Liver (tissue), 9 donors: ENCODE measurements around the gene EBLN2. TPM values are rescaled to one million over a fixed set of nuclear protein-coding genes. Genes with fewer than 3 reads are reported as not detected.

ENCODE experiments used
- DNase-seq: peaks from one replicate; pipeline ENCODE4 v3.0.0-alpha.2; 2017; ENCODE audit warnings: low spot score
- H3K27ac ChIP-seq, 2 donors: one replicate each; pipeline ENCODE4 v1.7.0; 2013; ENCODE audit warnings: inconsistent platforms in 2 of 2, low read length in 2 of 2, control low read depth in 1 of 2, low read depth in 1 of 2, mild to moderate bottlenecking in 1 of 2
- H3K27me3 ChIP-seq, 4 donors: one replicate each; pipeline versions ENCODE4 v1.6.1 to v1.7.0; 2013; ENCODE audit warnings: low read length in 3 of 4, inconsistent platforms in 1 of 4, mild to moderate bottlenecking in 1 of 4, moderate library complexity in 1 of 4; ENCODE audit not compliant: control insufficient read depth in 4 of 4, insufficient read depth in 4 of 4
- H3K36me3 ChIP-seq, 4 donors: one replicate each; pipeline versions ENCODE4 v1.6.1 to v1.7.0; 2013; ENCODE audit warnings: low read length in 3 of 4, mild to moderate bottlenecking in 3 of 4, low read depth in 1 of 4, moderate library complexity in 1 of 4; ENCODE audit not compliant: control insufficient read depth in 4 of 4, insufficient read depth in 3 of 4
- H3K4me1 ChIP-seq, 4 donors: one replicate each; pipeline versions ENCODE4 v1.6.1 to v1.7.0; 2013; ENCODE audit warnings: low read length in 3 of 4, mild to moderate bottlenecking in 3 of 4, moderate library complexity in 1 of 4; ENCODE audit not compliant: control insufficient read depth in 4 of 4, insufficient read depth in 4 of 4
- H3K4me3 ChIP-seq, 3 donors: one replicate each; pipeline versions ENCODE4 v1.6.1 to v1.7.0; 2013; ENCODE audit warnings: low read length in 3 of 3, control low read depth in 1 of 3, low read depth in 1 of 3, mild to moderate bottlenecking in 1 of 3
- H3K9ac ChIP-seq, 2 donors: one replicate each; pipeline ENCODE4 v1.7.0; 2013; ENCODE audit warnings: low read length in 2 of 2, mild to moderate bottlenecking in 2 of 2, moderate library complexity in 2 of 2, control low read depth in 1 of 2, low read depth in 1 of 2
- H3K9me3 ChIP-seq, 4 donors: one replicate each; pipeline versions ENCODE4 v1.6.1 to v1.7.0; 2013; ENCODE audit warnings: low read length in 3 of 4; ENCODE audit not compliant: control insufficient read depth in 4 of 4
- ATF3 ChIP-seq: IDR thresholded peaks from 2 replicates; pipeline ENCODE4 v1.6.1; 2016; ENCODE audit warnings: antibody characterized with exemption
- CTCF ChIP-seq: fragments of 150-350 bp; IDR thresholded peaks from 2 replicates; pipeline ENCODE4 v1.5.1; 2017; ENCODE audit warnings: improper control_type of control experiment, low read depth, low read length; ENCODE audit not compliant: missing input control
- EGR1 ChIP-seq, 2 donors: IDR thresholded peaks; 2 replicates each; pipeline ENCODE4 v1.6.1; 2016 to 2018; ENCODE audit warnings: antibody characterized with exemption in 2 of 2, low read depth in 2 of 2
- FOXA1 ChIP-seq: IDR thresholded peaks from 2 replicates; pipeline ENCODE4 v1.6.1; 2016; ENCODE audit warnings: antibody characterized with exemption
- FOXA2 ChIP-seq: IDR thresholded peaks from 2 replicates; pipeline ENCODE4 v1.6.1; 2016; ENCODE audit warnings: antibody characterized with exemption
- GABPA ChIP-seq, 2 donors: IDR thresholded peaks in 1 of 2; conservative IDR thresholded peaks in 1 of 2; 2 replicates each; pipeline ENCODE4 v1.6.1; 2016; ENCODE audit warnings: antibody characterized with exemption in 2 of 2, mild to moderate bottlenecking in 1 of 2, moderate library complexity in 1 of 2
- HNF4A ChIP-seq, 2 donors: conservative IDR thresholded peaks; 2 replicates each; pipeline ENCODE4 v1.6.1; 2016; ENCODE audit warnings: antibody characterized with exemption in 2 of 2, mild to moderate bottlenecking in 2 of 2
- HNF4G ChIP-seq: IDR thresholded peaks from 2 replicates; pipeline ENCODE4 v1.6.1; 2016; ENCODE audit warnings: antibody characterized with exemption
- JUND ChIP-seq, 2 donors: IDR thresholded peaks; 2 replicates each; pipeline ENCODE4 v1.6.1; 2016; ENCODE audit warnings: antibody characterized with exemption in 2 of 2
- MAX ChIP-seq: IDR thresholded peaks from 2 replicates; pipeline ENCODE4 v1.6.1; 2016; ENCODE audit warnings: antibody characterized with exemption
- NR2F2 ChIP-seq: IDR thresholded peaks from 2 replicates; pipeline ENCODE4 v1.6.1; 2016; ENCODE audit warnings: antibody characterized with exemption
- RAD21 ChIP-seq, 2 donors: IDR thresholded peaks; 2 replicates each; pipeline ENCODE4 v1.6.1; 2016; ENCODE audit warnings: antibody characterized with exemption in 2 of 2, mild to moderate bottlenecking in 2 of 2
- REST ChIP-seq: IDR thresholded peaks from 2 replicates; pipeline ENCODE4 v1.6.1; 2016; ENCODE audit warnings: antibody characterized with exemption, mild to moderate bottlenecking
- RXRA ChIP-seq, 2 donors: IDR thresholded peaks; 2 replicates each; pipeline ENCODE4 v1.6.1; 2017 to 2018; ENCODE audit warnings: antibody characterized with exemption in 2 of 2, mild to moderate bottlenecking in 1 of 2
- SP1 ChIP-seq: IDR thresholded peaks from 2 replicates; pipeline ENCODE4 v1.6.1; 2018; ENCODE audit warnings: antibody characterized with exemption, mild to moderate bottlenecking
- TAF1 ChIP-seq: conservative IDR thresholded peaks from 2 replicates; pipeline ENCODE4 v1.6.1; 2016; ENCODE audit warnings: antibody characterized with exemption, mild to moderate bottlenecking
- YY1 ChIP-seq: IDR thresholded peaks from 2 replicates; pipeline ENCODE4 v1.6.1; 2016; ENCODE audit warnings: antibody characterized with exemption, mild to moderate bottlenecking
- ZBTB33 ChIP-seq: IDR thresholded peaks from 2 replicates; pipeline ENCODE4 v1.6.1; 2016; ENCODE audit warnings: antibody characterized with exemption
- WGBS: extraction: QIAGEN DNeasy Blood & Tissue Kit; methylation state at CpG from one replicate; pipeline ENCODE4 v1.1.7; 2013; 5-methylcytosine and 5-hydroxymethylcytosine counted together
- polyA plus RNA-seq, 2 donors: library from polyadenylated mRNA; stranded (reverse) in 1 of 2; unstranded in 1 of 2; fragments of 200-250 nt in 1 of 2; fragments of >200 nt in 1 of 2; fragmentation: Nextera tagmentation in 1 of 2; extraction: Ambion mirVana in 1 of 2; gene quantifications; one replicate each; pipeline versions ENCODE4 v1.2.1 to v1.2.3, GENCODE V29; 2013 to 2015
- total RNA-seq, 2 donors: library from RNA; depleted of rRNA; stranded (reverse); fragments of >200 nt; gene quantifications; one replicate each; pipeline ENCODE4 v1.2.3, GENCODE V29; 2014
- donor health status: healthy.
- donor health status: healthy.
- donor health status: healthy.
- donor health status: healthy.
- donor health status: healthy.

Gene EBLN2
- total and polyA plus RNA-seq, 4 donors: 0.31 to 7.2 (median 2.0) TPM

GRCh38 chr3:73030073-73030597 lies 31.3 kb upstream of the EBLN2 start:
- Histone ChIP-seq H3K27ac (peak overlapping the region in 1 of 2 donors; percentile 61), H3K27me3 (no peaks in the 10 kb centered on the region), H3K4me1 (peaks cover 5 to 37% (median 23%) of the 10 kb centered on the region in 4 donors), H3K9ac (no peak overlapping the region), H3K4me3 (no peak overlapping the region), H3K36me3 (no peaks in the 10 kb centered on the region), H3K9me3 (no peaks in the 10 kb centered on the region)
- DNase-seq: no peak
- TF ChIP-seq GABPA (IDR thresholded peaks at IDR 0.05 in 1 of 2, conservative IDR thresholded peaks at IDR 0.05 in 1 of 2): no peak
- no peak for TF ChIP-seq YY1
- no peak for TF ChIP-seq REST
- no peak for TF ChIP-seq MAX
- TF ChIP-seq JUND (IDR thresholded peaks at IDR 0.05): no peak
- no peak for TF ChIP-seq NR2F2
- TF ChIP-seq SP1: no peak
- no peak for TF ChIP-seq ZBTB33
- TF ChIP-seq ATF3: no peak
- no peak for TF ChIP-seq TAF1
- TF ChIP-seq FOXA1: no peak
- no peak for TF ChIP-seq HNF4G
- no peak for TF ChIP-seq RAD21 (IDR thresholded peaks at IDR 0.05)
- TF ChIP-seq EGR1 (IDR thresholded peaks at IDR 0.05; ENCODE audit: low read depth in 2 of 2): no peak
- no peak for TF ChIP-seq HNF4A (conservative IDR thresholded peaks at IDR 0.05)
- TF ChIP-seq CTCF: no peak
- TF ChIP-seq RXRA (IDR thresholded peaks at IDR 0.05): no peak
- TF ChIP-seq FOXA2: no peak
- WGBS: 99% methylated on average over 1 of the region's 1 CpG
